Heart left ventricle (tissue), 13 donors: ENCODE measurements around the gene SENP6.
"Not testable (repeated sequence)": the region's sequence is repeated elsewhere in the genome, so short reads cannot be mapped to it uniquely, and the experiment has no call there.

Experiments used
- CTCF ChIP-seq, 12 donors: fragments of 200-600 bp; sonication (generic) in 4 of 12; IDR thresholded peaks; one replicate each; pipeline versions ENCODE4 v1.5.0 to v1.8.0; 2018 to 2022; ENCODE audit warnings: antibody characterized with exemption in 12 of 12, mild to moderate bottlenecking in 5 of 12
- POLR2A ChIP-seq, 2 donors: fragments of 450-650 bp; IDR thresholded peaks; one replicate each; pipeline ENCODE4 v1.6.1; 2017; ENCODE audit warnings: antibody characterized with exemption in 2 of 2, mild to moderate bottlenecking in 2 of 2, moderate library complexity in 2 of 2
- donor health status: ischemic (EF 13 %, LVEDD 7.1; RV severe dilation, severe dysfunction).
- donor health status: DM: no; HTN: yes; CAD: no.
- donor health status: DM: no; HTN: no; CAD: no.
- donor health status: ischemic (EF 25% LVEDD 6.9; RV normal size, moderate dysfunction).
- donor health status: ischemic (EF 25% LVEDD 5.7; RV mildly dilated, moderate dysfunction).
- donor health status: ischemic (EF 35%, LVEDD 5.7; RV mildly dilated, moderate dysfunction).
- donor health status: nonischemic (EF 11% LVEDD 7.7; RV severe dilation, severe dysfunction).
- donor health status: DM: yes; HTN: yes; CAD: no.
- donor health status: PGD.
- donor health status: ischemic (EF 29% LVEDD 5.4; RV normal size, mild dysfunction).
- donor health status: nonischemic (EF 23%, LVEDD 6.1; RV moderate dilation, normal function).

GRCh38 chr6:75584552-75584951, 17.1 kb upstream of the SENP6 start:
- TF ChIP-seq CTCF, POLR2A (IDR thresholded peaks at IDR 0.05): not testable (repeated sequence)
